Ishikawa (cell line): Measurements from ENCODE around the gene CTPS2.

Source experiments
- CEBPB ChIP-seq: IDR thresholded peaks from 2 replicates; pipeline ENCODE4 v1.6.1; 2012
- FOXM1 ChIP-seq: IDR thresholded peaks from 2 replicates; pipeline ENCODE4 v1.6.1; 2012; ENCODE audit warnings: low read depth, borderline replicate concordance
- NFIC ChIP-seq: IDR thresholded peaks from 2 replicates; pipeline ENCODE4 v1.6.1; 2012
- RAD21 ChIP-seq: IDR thresholded peaks from 2 replicates; pipeline ENCODE4 v1.6.1; 2012; ENCODE audit warnings: low read depth
- TEAD4 ChIP-seq: IDR thresholded peaks from 2 replicates; pipeline ENCODE4 v1.6.1; 2012
- TF ChIP-seq, protein P1 (sequence below): IDR thresholded peaks from 2 replicates; pipeline ENCODE4 v1.6.1; 2012
- TF ChIP-seq, protein P2 (sequence below): IDR thresholded peaks from 2 replicates; pipeline ENCODE4 v1.6.1; 2012
- TF ChIP-seq, protein P3 (sequence below): IDR thresholded peaks from 2 replicates; pipeline ENCODE4 v1.6.1; 2012; ENCODE audit warnings: low read depth, mild to moderate bottlenecking

The CTPS2 gene

DNA sequence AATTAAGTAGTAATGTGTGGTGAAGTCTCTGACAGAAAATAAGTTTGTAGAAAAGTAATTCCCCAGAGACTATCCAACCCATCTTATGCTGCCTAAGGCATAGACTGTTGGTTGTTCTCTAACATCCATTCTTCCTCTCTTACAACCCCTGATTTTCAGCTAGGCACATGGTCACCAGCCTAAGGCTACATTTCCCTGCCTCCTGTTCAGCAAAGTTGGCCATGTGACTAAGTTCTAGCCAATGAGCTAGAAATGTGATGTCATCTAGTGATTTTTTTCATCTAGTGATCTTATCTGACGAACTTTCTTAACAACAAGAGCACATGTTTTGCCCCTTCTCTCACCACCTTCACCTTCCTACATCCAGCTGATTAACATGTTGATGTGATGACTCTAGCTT, 164.8 kb downstream of the CTPS2 start:
- TF ChIP-seq, protein P1, sequence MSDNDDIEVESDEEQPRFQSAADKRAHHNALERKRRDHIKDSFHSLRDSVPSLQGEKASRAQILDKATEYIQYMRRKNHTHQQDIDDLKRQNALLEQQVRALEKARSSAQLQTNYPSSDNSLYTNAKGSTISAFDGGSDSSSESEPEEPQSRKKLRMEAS: no peak
- TF ChIP-seq, protein P2, sequence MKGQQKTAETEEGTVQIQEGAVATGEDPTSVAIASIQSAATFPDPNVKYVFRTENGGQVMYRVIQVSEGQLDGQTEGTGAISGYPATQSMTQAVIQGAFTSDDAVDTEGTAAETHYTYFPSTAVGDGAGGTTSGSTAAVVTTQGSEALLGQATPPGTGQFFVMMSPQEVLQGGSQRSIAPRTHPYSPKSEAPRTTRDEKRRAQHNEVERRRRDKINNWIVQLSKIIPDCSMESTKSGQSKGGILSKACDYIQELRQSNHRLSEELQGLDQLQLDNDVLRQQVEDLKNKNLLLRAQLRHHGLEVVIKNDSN: peak; percentile 51
- no peak for TF ChIP-seq TEAD4
- TF ChIP-seq FOXM1: no peak
- TF ChIP-seq NFIC: no peak
- no peak for TF ChIP-seq CEBPB

DNA sequence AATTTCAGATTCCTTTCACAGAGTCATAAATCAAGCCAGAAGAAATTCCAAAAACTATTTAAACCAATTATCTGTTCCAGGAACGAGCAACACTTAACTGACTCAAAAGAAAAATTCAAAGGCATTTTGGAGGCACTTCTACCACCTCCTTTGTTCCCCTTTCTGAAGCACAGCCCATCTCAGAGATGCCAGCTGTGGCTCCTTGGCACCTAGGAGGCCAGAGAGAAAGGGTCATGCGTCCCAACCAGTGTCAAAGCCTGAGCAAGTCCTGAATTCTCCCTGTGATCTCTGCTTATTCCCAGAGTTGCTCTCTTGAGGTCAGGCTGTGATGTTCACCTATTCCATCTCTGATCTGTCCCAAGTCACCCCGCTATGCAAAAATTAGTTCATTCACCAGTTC, 167.5 kb downstream of the CTPS2 start:
- TF ChIP-seq, protein P3, sequence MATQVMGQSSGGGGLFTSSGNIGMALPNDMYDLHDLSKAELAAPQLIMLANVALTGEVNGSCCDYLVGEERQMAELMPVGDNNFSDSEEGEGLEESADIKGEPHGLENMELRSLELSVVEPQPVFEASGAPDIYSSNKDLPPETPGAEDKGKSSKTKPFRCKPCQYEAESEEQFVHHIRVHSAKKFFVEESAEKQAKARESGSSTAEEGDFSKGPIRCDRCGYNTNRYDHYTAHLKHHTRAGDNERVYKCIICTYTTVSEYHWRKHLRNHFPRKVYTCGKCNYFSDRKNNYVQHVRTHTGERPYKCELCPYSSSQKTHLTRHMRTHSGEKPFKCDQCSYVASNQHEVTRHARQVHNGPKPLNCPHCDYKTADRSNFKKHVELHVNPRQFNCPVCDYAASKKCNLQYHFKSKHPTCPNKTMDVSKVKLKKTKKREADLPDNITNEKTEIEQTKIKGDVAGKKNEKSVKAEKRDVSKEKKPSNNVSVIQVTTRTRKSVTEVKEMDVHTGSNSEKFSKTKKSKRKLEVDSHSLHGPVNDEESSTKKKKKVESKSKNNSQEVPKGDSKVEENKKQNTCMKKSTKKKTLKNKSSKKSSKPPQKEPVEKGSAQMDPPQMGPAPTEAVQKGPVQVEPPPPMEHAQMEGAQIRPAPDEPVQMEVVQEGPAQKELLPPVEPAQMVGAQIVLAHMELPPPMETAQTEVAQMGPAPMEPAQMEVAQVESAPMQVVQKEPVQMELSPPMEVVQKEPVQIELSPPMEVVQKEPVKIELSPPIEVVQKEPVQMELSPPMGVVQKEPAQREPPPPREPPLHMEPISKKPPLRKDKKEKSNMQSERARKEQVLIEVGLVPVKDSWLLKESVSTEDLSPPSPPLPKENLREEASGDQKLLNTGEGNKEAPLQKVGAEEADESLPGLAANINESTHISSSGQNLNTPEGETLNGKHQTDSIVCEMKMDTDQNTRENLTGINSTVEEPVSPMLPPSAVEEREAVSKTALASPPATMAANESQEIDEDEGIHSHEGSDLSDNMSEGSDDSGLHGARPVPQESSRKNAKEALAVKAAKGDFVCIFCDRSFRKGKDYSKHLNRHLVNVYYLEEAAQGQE: no peak
- TF ChIP-seq RAD21 (no peak), CEBPB (no peak), TEAD4 (no peak)
